ENCODE data around the gene ZC3H7A. TPM values are rescaled to one million over a fixed set of nuclear protein-coding genes. Genes with fewer than 3 reads are reported as not detected.

The ZC3H7A gene
- total and polyA plus RNA-seq, 2 of the 13 experiments (the other 11 are each of a cell fraction or from before 2014, with no cell fraction given) = 29.2 to 36.8 TPM

- TF ChIP-seq AKNA (CRISPR knock-in tag; IDR thresholded peaks at IDR 0.05; ENCODE audit: borderline replicate concordance) = peak; percentile 89
- TF ChIP-seq KIAA2018 (CRISPR knock-in tag; IDR thresholded peaks at IDR 0.05; ENCODE audit: borderline replicate concordance) = no peak
- peak; percentile 80; the same call in 1 of the 2 replicates for TF ChIP-seq ZNF580 (CRISPR knock-in tag; IDR thresholded peaks at IDR 0.05; ENCODE audit: borderline replicate concordance, low read depth)
- TF ChIP-seq MXD1 (CRISPR knock-in tag; IDR thresholded peaks at IDR 0.05) = no peak
- peak; percentile 76 for TF ChIP-seq ZBTB37 (CRISPR knock-in tag; IDR thresholded peaks at IDR 0.05)
- no peak for TF ChIP-seq ZNF510 (CRISPR knock-in tag; IDR thresholded peaks at IDR 0.05; ENCODE audit: low read depth)
- TF ChIP-seq ZNF263 (CRISPR knock-in tag; IDR thresholded peaks at IDR 0.05) = peak; percentile 13; the same call in 1 of the 2 replicates
- peak; percentile 89; the same call in 1 of the 2 replicates for TF ChIP-seq FOXK1 (CRISPR knock-in tag; IDR thresholded peaks at IDR 0.05; ENCODE audit: borderline replicate concordance, low read depth)
- TF ChIP-seq KMT2A (CRISPR knock-in tag; IDR thresholded peaks at IDR 0.05) = peak; percentile 70; the same call in 1 of the 2 replicates
- TF ChIP-seq RARA (CRISPR knock-in tag; IDR thresholded peaks at IDR 0.05) = peak; percentile 92
Measured at GRCh38 chr16:11743308-11744074, 53.6 kb downstream of the ZC3H7A start (continued).

All from HepG2 (cell line).